Measurements from ENCODE around the gene FES.

The FES gene

DNA sequence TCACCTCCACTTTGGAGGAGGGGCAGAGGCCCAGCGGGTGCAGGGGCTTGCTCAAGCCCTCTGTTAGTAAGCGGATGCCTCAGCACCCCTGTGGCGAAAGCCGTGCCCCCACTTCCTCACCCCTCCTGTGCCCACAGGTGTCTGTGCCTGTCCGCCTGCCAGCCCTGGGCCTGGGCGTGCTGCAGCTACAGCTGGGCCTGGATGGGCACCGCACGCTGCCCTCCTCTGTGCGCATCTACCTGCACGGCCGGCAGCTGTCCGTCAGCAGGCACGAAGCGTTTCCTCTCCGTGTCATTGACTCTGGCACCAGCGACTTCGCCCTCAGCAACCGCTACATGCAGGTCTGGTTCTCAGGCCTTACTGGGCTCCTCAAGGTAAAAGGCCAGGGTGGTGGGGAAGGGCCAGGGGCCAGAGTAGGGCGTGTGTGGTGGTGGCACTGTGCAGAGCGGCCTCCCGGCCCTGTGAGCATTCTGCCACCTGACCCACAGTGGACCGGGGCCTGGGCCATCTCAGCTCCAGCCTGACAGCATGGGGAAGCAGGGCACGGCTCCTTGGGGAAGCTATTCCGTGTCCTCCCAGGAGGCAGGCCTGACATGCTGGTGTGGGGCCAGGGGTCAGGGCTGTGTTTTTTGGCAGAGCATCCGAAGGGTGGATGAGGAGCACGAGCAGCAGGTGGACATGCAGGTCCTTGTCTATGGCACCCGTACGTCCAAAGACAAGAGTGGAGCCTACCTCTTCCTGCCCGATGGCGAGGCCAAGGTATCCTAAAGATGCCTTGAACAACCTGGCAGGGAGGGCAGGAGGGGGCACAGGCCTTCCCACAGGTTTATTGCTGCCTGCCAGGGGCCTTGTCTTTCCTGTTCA is 27.8 kb downstream of the FES start:
- no peak overlapping the region for H3K27ac ChIP-seq
- TF ChIP-seq, protein P1, sequence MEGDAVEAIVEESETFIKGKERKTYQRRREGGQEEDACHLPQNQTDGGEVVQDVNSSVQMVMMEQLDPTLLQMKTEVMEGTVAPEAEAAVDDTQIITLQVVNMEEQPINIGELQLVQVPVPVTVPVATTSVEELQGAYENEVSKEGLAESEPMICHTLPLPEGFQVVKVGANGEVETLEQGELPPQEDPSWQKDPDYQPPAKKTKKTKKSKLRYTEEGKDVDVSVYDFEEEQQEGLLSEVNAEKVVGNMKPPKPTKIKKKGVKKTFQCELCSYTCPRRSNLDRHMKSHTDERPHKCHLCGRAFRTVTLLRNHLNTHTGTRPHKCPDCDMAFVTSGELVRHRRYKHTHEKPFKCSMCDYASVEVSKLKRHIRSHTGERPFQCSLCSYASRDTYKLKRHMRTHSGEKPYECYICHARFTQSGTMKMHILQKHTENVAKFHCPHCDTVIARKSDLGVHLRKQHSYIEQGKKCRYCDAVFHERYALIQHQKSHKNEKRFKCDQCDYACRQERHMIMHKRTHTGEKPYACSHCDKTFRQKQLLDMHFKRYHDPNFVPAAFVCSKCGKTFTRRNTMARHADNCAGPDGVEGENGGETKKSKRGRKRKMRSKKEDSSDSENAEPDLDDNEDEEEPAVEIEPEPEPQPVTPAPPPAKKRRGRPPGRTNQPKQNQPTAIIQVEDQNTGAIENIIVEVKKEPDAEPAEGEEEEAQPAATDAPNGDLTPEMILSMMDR (conservative IDR thresholded peaks at IDR 0.05) = no peak

DNA sequence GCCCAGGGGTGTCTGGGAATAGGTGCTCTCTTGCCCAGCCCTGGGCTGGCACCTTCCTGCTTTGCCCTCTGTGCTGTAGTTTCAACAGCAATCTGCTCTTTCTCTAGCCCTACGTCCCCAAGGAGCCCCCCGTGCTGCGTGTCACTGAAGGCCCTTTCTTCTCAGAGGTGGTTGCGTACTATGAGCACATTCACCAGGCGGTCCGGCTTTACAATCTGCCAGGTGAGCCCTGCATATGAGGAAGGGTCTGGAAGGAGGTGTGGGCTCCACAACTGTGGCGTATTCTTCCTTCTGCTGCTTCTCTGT is 28.4 kb downstream of the FES start:
- no peak overlapping the region for H3K27ac ChIP-seq
- TF ChIP-seq, protein P1 (conservative IDR thresholded peaks at IDR 0.05) = no peak

DNA sequence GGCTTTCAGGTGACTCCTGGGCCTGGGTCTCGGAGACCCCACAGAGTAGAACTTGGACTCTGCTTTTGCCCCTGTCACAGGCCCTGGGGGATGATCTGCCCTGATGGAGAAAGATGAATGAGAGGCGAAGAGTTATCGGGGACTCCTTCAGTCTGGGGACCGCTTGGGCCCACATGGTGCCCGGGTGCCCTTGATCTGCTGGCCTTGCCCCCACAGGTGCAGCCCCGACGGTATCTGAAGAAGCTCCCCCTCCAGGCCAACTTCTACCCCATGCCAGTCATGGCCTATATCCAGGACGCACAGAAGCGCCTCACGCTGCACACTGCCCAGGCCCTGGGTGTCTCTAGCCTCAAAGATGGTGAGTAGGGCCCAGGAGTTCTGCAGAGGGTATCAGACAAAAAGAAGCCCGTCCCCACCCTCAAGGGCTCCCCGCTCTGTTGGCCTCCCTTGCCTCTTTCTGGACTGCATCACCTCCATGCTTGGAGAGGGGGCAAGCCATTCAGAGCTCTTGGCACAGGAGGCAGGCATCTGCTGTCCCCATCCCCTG is 29.2 kb downstream of the FES start:
- H3K27ac ChIP-seq = no peak overlapping the region
- TF ChIP-seq, protein P1 (conservative IDR thresholded peaks at IDR 0.05) = no peak

DNA sequence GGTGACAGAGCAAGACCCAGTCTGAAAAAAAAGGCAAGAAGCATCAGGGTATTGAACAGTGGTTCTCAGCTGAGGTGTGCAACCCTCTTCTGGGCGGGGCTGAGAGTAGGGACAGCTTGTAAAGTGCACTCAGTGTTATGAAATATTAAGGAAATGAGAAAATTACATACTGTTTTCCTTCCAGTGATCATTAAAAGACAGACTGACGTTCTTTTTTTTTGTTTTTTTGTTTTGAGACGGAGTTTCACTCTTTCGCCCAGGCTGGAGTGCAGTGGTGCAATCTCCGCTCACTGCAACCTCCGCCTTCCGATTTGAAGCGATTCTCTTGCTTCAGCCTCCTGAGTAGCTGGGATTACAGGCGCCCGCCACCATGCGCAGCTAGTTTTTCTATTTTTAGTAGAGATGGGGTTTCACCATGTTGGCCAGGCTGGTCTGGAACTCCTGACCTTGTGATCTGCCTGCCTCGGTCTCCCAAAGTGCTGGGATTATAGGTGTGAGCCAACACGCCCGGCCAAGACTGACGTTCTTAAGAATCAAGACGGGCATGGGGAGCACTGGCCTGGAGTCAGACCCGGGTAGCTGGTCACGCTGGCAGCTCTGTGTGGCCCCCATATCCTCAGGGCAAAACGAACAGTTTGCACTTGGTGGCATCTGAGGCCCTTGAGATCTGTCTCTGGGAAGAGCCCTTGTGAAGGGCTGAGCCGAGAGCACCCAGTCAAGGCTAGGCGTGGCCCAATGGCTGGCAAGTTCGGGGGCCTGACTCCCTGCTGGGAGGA is 30.2 kb downstream of the FES start:
- H3K27ac ChIP-seq = no peak overlapping the region
- TF ChIP-seq, protein P1 (conservative IDR thresholded peaks at IDR 0.05) = no peak

DNA sequence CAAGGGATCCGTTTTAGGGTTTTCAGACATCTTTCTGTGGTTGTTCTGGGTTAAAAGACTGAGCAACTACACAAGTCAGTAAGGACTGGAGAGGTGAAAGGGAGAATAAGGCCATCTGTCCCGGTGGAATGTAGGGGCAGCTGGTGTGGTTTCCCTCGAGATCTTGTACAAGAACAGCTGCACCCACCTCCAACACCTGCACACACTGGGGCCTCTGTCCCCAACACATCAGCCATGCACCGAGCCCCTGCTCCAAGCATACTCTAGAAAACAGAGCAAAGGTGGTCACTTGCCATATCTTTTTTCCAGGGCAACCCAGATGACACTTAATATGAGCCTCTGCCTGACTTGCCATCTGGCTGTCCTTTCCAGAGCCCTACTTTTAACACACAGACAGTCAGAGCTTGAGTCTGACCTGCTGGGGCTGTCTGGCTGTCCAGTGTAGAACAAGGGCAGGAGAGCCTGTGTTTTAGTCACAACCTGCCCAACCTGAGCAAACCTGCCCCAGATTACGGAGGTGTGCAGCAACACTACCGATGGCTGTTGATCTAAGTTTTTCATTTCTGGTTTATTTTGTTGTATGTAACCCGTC is 31.0 kb downstream of the FES start:
- H3K27ac ChIP-seq = no peak overlapping the region
- TF ChIP-seq, protein P1 (conservative IDR thresholded peaks at IDR 0.05) = no peak

DNA sequence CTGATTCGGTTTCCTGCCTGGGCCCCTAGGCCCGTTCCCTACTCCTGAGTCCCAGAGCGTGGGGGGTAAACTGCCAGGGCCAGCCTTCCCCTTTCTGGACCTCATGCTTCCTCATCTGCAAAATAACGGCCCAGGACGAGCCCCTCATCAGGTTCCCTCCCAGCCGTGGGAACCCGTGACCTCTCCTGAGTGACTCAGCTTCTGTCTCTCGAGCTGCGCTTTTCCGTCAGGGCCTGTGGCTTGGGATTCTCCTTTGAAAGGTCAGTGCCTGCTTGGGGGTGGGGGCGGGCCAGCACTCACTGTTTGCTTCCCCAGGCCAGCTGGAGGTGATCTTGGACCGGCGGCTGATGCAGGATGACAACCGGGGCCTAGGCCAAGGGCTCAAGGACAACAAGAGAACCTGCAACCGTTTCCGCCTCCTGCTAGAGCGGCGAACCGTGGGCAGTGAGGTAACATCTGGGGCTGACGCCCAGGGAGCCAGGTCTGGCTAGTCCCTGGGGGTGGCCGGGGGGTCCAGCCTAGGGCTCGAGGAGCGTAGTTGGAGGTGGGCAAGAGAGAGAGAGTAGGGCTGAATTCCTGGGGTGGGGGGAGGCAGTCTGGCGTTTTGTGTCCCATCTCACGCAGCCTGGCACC is 31.6 kb downstream of the FES start:
- TF ChIP-seq, protein P1 (conservative IDR thresholded peaks at IDR 0.05) = no peak
- no peak overlapping the region for H3K27ac ChIP-seq

DNA sequence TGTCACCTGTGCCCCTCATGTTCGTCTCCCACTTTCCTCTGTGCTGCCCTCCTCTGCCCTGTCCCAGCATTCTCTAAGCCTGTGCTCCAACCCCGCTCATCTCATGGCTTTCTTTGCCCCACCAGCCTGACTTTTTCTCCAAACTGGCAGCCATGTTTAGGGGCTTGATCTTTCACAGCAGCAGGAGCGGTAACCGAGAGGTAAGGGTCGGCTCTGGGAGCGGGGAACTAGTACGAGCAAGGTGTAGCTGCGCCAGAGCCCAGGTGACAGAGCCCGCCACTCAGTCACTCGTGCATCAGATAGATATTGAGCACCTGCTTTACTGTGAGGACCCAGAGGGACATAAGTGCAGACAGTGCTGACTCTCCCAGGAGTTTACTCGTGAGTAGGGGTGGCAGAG is 32.2 kb downstream of the FES start:
- no peak overlapping the region for H3K27ac ChIP-seq

More for the DNA sequence above, 32.2 kb downstream of the FES start:
- TF ChIP-seq, protein P1 (conservative IDR thresholded peaks at IDR 0.05) = no peak

Measured in VCaP (cell line).